GM19328 (cell line): Measurements from ENCODE around the gene TEX2.

Source experiments
- ATAC-seq: cut with Tn5 transposase; IDR thresholded peaks from one replicate; pipeline ENCODE4 v1.9.1; 2021; ENCODE audit warnings: mild to moderate bottlenecking, moderate library complexity; ENCODE audit not compliant: unreplicated experiment

TEX2 gene

DNA sequence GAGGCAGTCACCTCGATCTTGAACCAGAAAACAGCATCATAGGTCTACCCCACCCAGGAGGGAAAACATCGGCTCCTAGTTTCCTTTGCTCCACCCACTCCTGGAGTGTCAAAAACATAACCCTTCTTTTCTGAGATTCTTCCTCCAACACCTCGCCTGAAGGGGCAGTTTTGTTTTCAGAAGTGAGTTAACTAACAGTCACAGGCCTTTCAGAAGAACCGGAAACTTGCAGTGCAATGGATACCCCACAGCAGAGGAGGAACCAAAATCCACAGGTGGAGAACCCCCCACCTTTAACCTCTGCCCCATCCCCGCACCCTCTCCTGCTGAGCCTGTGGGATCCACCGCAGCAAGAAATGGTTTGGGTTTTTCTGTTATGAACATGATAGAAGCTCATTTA lies 7.8 kb upstream of the TEX2 start:
- ATAC-seq = no peak

GRCh38 chr17:64269687-64270649 lies 6.9 kb upstream of the TEX2 start:
- no peak for ATAC-seq

DNA sequence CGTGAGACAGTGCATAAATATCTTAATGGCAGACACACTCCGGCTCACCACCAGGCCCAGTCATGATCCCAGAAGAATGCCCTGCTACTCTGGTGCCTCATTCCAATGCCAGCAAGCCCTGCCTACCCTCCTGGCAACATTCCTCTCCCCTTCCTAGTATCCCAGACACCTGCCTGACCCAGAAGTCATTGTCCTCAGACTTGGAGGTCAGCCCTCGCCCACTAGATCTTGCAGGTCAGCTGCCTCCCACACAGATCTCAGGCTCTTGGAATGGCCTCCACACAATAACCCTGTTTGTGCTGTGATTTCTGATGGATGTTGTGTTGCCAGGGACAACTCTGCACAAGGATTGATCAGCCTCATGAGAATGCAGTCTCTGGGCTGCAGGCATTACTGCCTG lies 1.8 kb upstream of the TEX2 start:
- ATAC-seq = no peak

- ATAC-seq = peak; percentile 28
Measured at GRCh38 chr17:64262198-64262999, 661 bp downstream of the TEX2 start.

DNA sequence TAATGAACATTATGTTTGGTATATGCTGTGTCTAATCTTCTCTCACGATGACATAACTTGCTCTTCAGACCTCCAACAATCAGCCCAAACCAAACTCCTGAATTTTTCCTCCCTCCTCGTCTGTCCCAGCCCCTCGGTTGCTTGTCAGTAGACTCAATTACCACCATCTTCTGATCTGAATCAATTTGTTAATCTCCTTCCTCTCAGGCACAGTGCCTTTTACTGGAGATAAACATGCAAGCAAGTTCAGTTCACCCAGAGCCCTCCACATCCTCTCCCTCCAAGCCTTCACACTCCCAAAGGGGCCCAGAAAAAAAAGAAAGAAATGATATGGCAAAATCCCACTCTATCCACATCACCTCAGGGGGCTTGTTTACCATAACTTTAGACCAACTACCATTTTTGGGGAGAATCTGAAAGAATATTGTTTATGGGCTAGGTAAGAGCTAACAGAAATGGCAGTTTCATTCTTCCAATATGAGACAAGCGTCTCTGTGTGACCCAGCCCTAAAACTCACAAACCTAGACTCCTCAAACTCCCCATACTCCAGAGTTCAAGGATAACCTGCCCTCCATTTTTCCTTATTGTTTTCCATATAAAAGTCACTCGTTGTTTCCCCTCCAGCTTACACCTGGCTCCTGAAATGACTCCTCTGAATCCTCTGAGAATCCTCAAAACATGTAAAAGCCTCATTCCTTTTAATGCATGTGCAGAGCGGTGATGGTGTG lies 1.5 kb downstream of the TEX2 start:
- ATAC-seq = no peak

DNA sequence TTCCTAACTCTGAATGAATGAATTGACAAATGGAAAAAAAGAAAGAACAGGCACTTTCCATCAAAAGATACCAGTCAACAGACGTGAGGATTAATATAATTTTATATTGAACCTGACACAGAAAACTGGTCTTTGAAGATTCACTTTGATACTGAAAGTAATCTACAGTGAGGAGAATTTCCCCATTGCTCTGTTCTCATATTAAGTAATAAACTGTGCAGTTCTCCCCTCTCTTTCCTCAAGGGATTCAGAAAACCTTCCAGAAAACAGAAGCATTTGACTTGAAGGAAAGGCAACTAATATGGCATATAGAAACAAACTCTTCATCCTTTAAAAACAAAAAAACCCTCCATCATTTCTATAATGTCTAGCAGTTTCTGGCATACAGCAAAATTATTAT lies 2.2 kb downstream of the TEX2 start:
- no peak for ATAC-seq

- ATAC-seq = no peak
Measured at GRCh38 chr17:64259922-64260321, 3.1 kb downstream of the TEX2 start.

DNA sequence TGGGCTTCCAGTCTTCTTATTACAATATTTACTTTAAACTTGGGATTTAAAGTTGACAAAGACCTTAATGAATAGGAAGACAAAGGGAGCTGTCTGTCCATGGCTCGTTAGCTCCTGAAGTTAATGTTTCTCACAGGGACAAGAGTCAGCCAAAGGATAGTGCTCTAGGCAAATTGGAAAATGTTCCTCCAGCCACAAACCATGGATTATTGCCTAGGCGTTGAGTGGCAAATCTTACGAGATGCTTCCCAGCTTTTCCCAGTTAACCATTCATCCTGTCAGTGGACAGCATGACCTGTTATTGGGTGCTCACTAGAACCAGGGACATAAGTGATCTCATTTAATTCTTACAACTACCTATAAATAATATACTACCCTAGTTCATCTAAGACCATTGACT lies 3.6 kb downstream of the TEX2 start:
- no peak for ATAC-seq

GRCh38 chr17:64256913-64257807 lies 5.9 kb downstream of the TEX2 start:
- no peak for ATAC-seq

DNA sequence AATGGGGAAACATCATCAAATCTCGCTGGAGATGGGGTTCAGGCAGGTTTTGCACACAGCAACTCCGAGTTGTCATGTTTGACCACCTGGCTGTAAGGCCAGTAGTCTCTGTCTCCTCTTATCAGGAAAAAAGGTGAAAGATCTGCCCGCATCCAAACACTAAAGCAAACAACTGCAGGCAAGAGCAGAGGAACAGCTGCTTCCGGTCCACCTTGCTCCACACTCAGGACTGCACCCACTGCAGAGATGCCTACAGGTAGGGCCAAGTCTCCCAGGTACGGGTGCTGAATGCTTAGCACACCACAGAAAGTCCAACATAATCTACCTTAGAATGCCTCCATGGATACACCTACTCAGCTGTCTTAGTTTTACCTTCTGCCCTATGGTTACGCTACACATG lies 7.3 kb downstream of the TEX2 start:
- ATAC-seq = no peak

DNA sequence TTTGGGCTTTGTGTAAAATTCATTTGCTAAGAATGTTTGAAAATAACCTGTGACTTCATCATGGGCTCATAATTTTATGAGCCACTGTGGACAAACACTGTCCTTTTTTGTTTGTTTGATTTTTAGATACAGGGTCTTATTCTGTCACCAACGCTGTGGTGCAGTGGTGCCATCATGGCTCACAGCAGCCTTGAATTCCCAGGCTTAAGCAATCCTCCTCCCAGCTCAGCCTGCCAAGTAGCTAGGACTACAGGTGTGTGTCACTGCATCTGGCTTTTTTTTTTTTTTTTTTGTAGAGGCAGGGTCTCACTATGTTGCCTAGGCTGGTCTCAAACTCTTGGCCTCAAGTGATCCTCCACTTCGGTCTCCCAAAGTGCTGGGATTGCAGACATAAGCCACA lies 8.3 kb downstream of the TEX2 start:
- no peak for ATAC-seq

- no peak for ATAC-seq
Measured at GRCh38 chr17:64253470-64253869, 9.6 kb downstream of the TEX2 start.

DNA sequence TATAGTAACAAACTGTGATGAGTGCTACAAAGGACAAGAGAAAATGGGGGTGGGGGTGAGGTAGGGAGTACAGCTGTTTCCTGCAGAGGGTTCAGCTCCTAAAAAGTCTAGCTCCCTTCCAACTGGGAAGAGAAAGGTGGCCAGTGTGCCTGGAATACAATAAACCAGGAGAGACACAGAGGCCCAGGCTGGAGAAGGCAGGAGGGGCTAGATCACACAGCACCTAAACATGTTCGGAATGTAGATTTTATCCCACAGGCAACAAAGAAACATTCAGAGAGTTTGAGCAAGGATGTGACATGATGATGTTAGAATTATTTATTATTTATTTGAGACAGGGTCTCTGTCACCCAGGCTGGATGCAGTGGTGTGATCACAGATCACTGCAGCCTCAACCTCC lies 10.2 kb downstream of the TEX2 start:
- ATAC-seq = no peak

GRCh38 chr17:64250233-64250835 lies 12.7 kb downstream of the TEX2 start:
- no peak for ATAC-seq

DNA sequence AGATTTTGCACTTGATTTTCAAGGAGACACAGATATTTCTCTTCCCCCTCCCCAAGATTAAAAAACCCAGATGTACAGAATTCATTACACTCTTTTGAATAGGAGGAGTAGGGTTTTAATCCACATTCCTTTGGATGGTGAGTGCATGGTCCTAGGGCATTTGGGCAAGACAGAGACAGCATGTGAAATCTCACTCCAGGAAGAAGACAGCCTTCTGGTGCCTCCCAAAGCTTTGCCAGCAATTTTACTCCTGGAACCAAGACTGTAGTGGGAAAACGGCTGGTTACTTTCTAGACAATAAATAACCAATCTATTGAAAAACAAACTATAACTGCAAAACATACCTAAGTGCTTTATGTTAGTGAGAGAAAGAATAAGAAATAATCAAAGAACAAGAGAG lies 15.2 kb downstream of the TEX2 start:
- ATAC-seq = no peak

DNA sequence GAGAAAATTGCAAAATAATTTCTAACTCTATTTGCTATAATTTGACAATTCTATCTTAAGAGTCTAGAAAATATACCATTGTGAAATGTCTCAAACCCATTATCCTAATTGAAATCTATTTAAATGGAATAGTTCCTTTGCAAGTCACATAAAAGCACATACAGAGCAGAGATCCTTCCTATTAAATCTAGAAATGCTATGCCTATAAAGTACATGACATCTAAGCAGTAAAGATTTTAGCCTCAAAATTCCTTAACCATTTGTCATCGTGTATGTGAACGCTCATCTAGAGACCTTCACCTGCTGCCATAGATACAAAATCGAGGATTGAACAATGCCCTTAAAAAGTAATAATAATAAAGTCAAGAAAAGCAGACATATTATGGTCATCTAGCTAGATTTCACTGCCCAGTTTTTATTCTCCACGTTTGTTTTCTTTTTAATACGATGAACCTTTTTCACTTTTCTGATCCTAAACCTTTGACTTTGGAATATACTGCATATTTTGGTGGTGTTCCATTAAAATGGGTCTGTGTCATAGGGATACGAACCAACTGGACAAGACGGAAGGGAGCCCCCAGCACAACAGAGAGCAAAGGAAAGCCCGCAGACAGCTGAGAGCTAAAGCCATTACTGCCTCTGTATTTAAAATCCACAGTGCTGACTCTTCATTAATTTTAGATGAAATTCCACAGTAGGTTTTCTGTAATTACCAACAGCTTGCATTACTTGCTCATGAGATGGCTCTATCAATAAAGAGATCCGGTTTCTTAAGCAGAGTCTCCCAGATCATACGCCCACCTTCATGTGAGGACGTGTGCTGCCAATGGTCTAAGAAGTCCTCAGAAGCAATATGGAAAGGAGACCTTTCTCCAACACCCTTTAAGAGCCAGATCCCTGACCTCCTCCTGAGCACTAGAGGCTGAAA lies 17.6 kb downstream of the TEX2 start:
- no peak for ATAC-seq

- ATAC-seq = no peak
Measured at GRCh38 chr17:64244165-64244564, 18.9 kb downstream of the TEX2 start.

- ATAC-seq = no peak
Measured at GRCh38 chr17:64243340-64243739, 19.7 kb downstream of the TEX2 start.

GRCh38 chr17:64242633-64243032 lies 20.4 kb downstream of the TEX2 start:
- ATAC-seq = no peak
